GM12801 (cell line): Measurements from ENCODE around the gene ARHGEF26.

ENCODE experiments used
- TF ChIP-seq, protein P1 (sequence below): IDR thresholded peaks from one replicate; pipeline ENCODE4 v1.5.1; 2011; ENCODE audit warnings: control low read depth; ENCODE audit not compliant: insufficient read length; ENCODE audit errors: extremely low read depth

ARHGEF26 gene

GRCh38 chr3:154178172-154178571 lies 57.0 kb downstream of the ARHGEF26 start:
- TF ChIP-seq, protein P1, sequence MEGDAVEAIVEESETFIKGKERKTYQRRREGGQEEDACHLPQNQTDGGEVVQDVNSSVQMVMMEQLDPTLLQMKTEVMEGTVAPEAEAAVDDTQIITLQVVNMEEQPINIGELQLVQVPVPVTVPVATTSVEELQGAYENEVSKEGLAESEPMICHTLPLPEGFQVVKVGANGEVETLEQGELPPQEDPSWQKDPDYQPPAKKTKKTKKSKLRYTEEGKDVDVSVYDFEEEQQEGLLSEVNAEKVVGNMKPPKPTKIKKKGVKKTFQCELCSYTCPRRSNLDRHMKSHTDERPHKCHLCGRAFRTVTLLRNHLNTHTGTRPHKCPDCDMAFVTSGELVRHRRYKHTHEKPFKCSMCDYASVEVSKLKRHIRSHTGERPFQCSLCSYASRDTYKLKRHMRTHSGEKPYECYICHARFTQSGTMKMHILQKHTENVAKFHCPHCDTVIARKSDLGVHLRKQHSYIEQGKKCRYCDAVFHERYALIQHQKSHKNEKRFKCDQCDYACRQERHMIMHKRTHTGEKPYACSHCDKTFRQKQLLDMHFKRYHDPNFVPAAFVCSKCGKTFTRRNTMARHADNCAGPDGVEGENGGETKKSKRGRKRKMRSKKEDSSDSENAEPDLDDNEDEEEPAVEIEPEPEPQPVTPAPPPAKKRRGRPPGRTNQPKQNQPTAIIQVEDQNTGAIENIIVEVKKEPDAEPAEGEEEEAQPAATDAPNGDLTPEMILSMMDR: no peak

DNA sequence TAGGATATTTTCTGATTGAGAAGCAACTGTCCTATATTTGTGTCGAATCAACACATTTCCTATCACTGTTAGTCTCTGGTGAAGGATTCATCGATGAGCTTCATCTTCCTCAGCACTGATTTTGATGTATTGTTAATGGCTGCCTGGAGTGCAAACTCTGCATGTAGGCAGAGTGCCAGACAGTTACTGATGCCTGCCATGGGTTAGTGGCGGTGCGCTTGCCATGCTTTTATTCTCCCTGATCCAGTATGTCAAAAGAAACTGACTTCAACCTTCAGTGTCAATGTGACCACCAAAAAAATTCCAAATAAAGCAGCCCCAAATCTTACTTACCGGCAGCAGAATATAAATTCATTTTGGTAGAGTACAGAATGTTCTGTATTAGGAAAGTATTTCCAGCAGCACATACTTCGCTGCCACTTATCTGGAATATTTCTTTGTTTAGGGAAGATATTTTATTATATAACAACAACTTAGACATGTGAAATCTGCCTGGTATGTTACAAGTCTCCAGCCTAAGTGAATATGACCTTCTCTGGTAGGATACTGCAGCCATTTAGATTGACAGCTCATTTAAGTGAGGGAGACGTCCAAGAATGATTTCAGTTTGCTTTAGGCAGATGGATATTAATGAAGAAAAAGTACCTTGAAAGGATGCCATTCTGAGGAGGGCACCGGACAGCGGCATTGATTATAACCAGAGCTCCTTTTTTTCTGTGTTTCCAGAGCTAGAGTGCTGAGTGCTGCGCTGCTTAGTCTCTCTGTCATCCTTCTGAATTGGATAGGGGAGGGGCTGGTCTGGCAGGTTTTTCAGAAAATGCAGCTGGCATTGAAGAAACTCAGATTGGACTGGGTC lies 59.9 kb downstream of the ARHGEF26 start:
- TF ChIP-seq, protein P1: no peak

DNA sequence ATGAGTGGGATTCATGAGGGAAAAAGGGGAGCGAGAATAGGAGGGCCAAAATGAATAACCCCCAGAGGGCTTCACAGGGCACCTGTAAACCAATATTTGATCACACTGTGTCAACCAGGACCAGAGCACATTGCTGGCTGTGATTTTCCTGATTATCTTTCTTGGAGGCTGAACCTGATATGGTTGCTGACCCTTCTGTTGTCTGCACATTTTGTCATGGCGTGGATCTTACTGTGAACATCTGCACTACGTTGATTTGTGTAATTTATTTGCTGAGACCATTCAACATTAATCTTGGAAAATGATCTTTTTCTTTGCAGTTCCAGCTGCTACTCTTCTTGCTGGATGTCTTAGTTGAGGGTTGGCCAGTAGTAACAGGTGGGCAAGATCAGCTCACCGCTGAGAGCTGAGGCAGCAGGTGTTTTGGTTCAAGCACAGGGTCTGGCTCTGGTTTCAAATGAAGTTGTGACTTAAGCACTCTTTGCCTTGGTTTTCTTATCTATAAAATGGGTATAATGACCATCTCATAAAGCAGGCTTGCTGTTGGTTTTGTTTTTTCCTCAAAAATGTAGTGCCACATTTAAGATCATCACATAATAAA lies 61.2 kb downstream of the ARHGEF26 start:
- TF ChIP-seq, protein P1: no peak

- TF ChIP-seq, protein P1: no peak
Measured at GRCh38 chr3:154182975-154183374, 61.8 kb downstream of the ARHGEF26 start.

DNA sequence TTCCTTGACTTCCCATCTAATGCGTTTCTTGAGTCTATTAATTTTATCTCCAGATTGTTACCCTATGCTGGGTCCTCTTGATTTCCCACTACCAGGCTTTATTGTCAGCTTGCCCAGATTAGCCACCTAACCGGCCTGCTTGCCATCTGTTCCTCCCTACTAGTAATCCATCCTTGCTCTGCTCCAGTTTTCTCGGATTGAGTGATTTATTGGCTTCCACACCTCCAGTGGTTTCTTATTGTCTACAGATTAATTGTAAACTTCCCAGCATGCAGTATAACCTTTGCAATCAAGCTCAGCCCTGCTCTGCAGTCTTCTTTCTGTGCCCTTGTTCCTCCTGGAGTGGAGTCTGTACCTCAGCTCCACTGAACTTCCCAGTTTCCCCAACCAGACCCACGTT lies 63.4 kb downstream of the ARHGEF26 start:
- TF ChIP-seq, protein P1: no peak

DNA sequence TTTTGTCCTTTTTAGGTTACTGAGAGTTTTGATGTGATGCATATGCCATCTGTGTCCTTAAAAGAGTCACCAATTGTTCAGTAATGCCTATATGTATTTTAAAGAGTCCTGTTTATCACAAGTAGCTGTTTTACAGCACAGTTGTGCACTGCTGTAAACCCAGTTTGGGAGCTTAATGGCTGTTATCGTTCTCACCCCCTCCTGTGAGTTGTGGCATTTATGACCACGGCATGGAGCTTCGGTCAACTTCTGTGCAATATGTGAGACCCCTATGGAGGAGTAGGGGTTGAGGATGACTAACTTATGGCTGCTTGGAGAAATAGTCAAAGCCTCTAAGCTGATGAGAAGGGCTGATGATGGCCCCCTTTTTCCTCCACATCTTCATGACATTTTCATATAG lies 67.2 kb downstream of the ARHGEF26 start:
- TF ChIP-seq, protein P1: no peak

GRCh38 chr3:154188846-154189245 lies 67.7 kb downstream of the ARHGEF26 start:
- TF ChIP-seq, protein P1: no peak
